ENCODE results near the gene TXNRD2.

The TXNRD2 gene

DNA sequence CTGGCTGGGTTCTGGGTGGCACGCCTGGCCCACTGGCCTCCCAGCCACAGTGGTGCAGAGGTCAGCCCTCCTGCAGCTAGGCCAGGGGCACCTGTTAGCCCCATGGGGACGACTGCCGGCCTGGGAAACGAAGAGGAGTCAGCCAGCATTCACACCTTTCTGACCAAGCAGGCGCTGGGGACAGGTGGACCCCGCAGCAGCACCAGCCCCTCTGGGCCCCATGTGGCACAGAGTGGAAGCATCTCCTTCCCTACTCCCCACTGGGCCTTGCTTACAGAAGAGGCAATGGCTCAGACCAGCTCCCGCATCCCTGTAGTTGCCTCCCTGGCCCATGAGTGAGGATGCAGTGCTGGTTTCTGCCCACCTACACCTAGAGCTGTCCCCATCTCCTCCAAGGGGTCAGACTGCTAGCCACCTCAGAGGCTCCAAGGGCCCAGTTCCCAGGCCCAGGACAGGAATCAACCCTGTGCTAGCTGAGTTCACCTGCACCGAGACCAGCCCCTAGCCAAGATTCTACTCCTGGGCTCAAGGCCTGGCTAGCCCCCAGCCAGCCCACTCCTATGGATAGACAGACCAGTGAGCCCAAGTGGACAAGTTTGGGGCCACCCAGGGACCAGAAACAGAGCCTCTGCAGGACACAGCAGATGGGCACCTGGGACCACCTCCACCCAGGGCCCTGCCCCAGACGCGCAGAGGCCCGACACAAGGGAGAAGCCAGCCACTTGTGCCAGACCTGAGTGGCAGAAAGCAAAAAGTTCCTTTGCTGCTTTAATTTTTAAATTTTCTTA is 27.7 kb upstream of the TXNRD2 start:
- TF ChIP-seq, protein P1, sequence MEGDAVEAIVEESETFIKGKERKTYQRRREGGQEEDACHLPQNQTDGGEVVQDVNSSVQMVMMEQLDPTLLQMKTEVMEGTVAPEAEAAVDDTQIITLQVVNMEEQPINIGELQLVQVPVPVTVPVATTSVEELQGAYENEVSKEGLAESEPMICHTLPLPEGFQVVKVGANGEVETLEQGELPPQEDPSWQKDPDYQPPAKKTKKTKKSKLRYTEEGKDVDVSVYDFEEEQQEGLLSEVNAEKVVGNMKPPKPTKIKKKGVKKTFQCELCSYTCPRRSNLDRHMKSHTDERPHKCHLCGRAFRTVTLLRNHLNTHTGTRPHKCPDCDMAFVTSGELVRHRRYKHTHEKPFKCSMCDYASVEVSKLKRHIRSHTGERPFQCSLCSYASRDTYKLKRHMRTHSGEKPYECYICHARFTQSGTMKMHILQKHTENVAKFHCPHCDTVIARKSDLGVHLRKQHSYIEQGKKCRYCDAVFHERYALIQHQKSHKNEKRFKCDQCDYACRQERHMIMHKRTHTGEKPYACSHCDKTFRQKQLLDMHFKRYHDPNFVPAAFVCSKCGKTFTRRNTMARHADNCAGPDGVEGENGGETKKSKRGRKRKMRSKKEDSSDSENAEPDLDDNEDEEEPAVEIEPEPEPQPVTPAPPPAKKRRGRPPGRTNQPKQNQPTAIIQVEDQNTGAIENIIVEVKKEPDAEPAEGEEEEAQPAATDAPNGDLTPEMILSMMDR (IDR thresholded peaks at IDR 0.05; ENCODE audit: borderline replicate concordance, insufficient read depth, low read depth, low read length) = no peak
- H3K4me3 ChIP-seq (ENCODE audit: low read depth, low read length) = no peak overlapping the region

DNA sequence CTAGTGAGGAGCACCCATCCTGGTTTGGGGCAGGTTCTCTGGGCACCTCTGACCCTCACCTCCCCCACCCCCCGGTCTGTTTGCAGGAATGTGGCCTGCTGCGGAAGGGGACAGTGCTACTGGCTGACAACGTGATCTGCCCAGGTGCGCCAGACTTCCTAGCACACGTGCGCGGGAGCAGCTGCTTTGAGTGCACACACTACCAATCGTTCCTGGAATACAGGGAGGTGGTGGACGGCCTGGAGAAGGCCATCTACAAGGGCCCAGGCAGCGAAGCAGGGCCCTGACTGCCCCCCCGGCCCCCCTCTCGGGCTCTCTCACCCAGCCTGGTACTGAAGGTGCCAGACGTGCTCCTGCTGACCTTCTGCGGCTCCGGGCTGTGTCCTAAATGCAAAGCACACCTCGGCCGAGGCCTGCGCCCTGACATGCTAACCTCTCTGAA is 26.9 kb upstream of the TXNRD2 start:
- TF ChIP-seq, protein P1 (IDR thresholded peaks at IDR 0.05; ENCODE audit: borderline replicate concordance, insufficient read depth, low read depth, low read length) = no peak
- H3K4me3 ChIP-seq (ENCODE audit: low read depth, low read length) = no peak overlapping the region

DNA sequence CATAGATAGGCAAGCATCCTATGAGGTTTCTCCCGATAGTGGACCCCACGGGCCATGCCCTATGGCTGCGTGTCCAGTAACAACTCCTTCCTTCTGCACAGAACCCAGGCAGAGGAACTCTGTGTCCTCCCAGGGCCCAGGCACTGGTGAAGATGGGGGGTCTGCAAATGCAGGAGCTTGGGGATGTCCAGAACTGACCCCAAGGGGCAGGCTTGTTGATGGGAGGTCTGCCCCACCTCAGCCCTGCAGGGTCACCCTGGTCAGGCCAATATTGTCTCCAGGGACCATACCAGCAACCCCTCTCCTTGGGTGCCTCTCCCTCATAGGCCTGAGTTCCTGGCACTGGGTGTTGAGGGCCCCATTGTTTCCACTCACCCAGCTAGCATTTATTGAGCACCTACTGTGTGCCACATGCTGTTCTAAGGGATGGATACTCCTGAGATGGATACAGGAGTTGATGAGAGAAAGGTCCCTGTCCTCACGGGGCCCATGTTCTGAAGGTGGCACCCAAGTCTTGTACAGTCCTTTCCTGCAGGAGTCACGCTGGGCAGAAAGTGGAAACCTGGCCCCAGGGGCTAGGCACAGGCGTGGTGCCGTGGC is 26.3 kb upstream of the TXNRD2 start:
- no peak overlapping the region for H3K4me3 ChIP-seq (ENCODE audit: low read depth, low read length)
- TF ChIP-seq, protein P1 (IDR thresholded peaks at IDR 0.05; ENCODE audit: borderline replicate concordance, insufficient read depth, low read depth, low read length) = no peak

DNA sequence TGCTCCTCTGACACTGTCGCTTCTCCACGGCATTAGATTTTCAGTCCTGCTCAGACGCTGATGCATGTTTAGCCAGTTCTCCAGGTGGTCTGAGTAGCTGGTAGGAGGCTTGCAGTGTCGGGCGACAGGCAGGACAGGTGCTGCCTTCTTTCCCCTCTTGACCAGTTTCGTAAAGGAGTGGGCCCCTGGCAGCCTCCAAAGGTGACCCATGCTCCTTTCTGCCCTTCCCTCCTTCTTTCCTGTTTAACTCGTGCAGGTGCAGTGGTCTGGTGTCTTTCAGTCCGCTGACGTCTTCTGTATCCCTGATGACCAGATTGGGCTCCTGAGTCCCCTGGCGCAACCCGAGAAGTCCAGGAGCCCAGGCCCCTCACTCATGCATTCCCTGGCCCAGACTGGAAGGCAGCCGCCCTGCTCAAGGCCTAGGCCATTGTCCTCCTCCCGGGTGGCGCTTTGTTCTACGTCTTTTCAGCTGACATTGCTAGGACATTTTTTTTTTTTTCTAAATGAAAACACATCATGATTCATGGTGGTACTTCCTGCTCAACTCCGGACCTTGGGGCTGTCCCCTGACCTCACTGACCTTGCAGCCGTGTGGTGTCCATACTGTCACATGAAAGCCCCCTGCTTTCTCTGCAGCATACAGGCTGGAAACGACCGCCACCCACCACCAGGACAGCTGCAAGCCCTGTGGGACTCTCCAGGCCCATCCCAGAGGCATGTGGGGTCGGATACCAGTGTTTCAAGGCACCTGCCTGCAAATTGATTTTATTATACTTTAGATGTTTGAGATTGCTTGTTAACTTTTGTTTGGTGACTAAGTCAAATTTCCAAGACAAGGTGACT is 25.5 kb upstream of the TXNRD2 start:
- H3K4me3 ChIP-seq (ENCODE audit: low read depth, low read length) = no peak overlapping the region
- TF ChIP-seq, protein P1 (IDR thresholded peaks at IDR 0.05; ENCODE audit: borderline replicate concordance, insufficient read depth, low read depth, low read length) = no peak

DNA sequence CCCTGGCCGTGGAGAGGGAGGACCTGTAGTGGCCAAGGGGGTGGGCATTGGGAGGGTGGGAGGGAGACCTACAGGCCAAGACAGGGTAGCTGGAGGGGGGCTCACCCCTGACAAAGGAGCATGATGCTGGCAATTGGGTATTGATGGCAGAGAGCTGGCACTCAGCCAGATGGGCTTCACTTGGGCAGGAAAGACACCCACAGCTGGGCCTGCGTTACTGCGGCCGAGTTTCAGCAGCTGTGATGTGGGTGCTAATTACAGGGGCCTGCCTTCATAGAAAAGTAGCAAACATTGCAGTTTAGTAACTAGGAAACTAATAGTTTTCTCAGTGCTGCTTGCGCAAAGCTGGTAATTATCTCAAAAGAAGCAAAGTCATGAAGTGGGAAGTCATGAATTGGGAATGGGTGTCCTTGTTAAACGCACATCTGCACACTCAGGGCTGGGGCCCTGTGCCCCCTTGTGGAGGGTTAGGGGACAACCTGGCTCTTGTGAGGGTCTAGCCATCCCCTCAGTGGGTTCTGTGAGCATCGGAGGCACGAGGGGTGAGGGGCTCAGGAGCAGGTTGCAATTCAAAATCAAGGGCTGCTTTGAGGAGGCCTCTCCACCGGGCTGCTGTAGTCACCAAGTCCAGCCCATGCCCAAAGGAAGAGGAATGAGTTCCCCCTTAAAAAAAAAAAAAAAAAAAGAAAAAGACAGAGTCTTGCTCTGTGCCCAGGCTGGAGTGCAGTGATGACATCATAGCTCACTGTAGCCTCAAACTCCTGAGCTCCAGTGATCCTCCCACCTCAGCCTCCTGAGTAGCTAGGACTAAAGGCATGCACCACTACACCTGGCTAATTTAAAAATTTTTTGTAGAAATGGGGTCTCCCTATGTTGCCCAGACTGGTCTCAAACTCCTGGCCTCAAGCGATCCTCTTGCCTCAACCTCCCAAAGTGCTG is 24.4 kb upstream of the TXNRD2 start:
- TF ChIP-seq, protein P1 (IDR thresholded peaks at IDR 0.05; ENCODE audit: borderline replicate concordance, insufficient read depth, low read depth, low read length) = peak; percentile 41; the same call in 1 of the 2 replicates
- no peak overlapping the region for H3K4me3 ChIP-seq (ENCODE audit: low read depth, low read length)

DNA sequence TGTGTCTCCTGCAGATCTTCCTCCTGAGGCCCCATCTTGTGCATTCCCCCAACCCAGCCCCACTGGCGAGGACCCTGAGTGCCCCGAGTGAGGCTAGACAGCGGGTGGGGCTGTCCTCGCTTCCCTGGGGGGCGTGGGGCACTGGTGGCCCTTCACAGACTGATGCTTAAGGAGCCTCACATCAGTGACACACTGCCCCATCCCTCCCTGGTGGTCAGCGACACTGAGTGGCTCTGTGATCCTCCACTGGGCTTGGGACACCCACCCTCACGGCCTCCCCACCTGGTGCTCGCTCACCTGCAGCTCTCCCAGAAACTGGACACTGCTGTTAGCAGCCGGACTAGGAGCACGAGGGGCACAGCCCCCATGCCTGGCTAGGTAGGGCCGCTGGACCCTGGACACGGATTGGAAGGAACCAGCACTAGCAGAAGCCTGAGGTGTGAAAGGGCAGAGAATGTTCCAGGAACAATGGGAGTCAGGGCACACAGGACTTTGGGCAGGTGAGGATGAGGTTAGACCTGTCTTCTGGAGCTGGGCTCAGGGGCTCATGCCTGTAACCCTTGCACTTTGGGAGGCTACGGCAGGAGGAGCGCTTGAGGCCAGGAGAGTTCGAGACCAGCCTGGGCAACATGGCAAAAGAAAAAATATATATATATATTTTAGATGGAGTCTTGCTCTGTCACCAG is 23.2 kb upstream of the TXNRD2 start:
- TF ChIP-seq, protein P1 (IDR thresholded peaks at IDR 0.05; ENCODE audit: borderline replicate concordance, insufficient read depth, low read depth, low read length) = no peak
- no peak overlapping the region for H3K4me3 ChIP-seq (ENCODE audit: low read depth, low read length)
